ENCODE measurements around the gene NKAIN4. TPM values are rescaled to one million over a fixed set of nuclear protein-coding genes. Genes with fewer than 3 reads are reported as not detected.

NKAIN4 gene
- not detected for total RNA-seq

DNA sequence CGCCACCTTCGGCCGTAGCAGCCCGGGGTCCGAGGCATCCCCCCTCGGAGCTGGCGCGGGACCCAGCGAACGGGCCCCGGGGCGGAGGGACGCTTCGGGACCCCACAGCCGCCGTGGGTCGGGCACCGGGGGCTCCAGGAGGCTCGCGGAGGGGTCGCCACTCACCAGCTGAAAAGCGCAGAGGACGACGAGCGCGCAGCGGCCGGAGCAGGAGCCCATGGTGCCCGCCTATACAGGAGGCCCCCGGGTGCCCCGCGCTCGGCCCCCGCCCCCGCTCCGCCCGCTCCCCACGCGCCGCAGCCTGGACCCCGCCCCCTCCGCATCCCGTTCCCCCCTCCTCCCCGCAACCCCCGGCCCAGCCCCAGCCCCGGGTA, at the start of gene NKAIN4:
TSS of gene NKAIN4 (minus strand) at position 232 of the 374 bp plus-strand sequence. CDS start at position 219, 13 bp downstream.
- no peaks in the 10 kb centered on the region for H3K9me3 Mint-ChIP-seq
- peaks cover 34 to 37% of the 10 kb centered on the region in 2 donors for H3K27me3 Mint-ChIP-seq
- no peak for DNase-seq (ENCODE audit: low spot score)
- no peaks in the 10 kb centered on the region for H3K36me3 Mint-ChIP-seq
- ATAC-seq, result no peak
- no peaks in the 10 kb centered on the region for H3K4me1 Mint-ChIP-seq (ENCODE audit: low read depth in 2 of 2)
- H3K4me3 Mint-ChIP-seq, result no peak within 1 kb of the TSS
- H3K27ac Mint-ChIP-seq, result no peak within 1 kb of the TSS

- H3K36me3 Mint-ChIP-seq, result no peaks in the 10 kb centered on the region
- no peaks in the 10 kb centered on the region for H3K4me1 Mint-ChIP-seq (ENCODE audit: low read depth in 2 of 2)
- ATAC-seq (no peak), DNase-seq (ENCODE audit: low spot score) (no peak)
- H3K27ac Mint-ChIP-seq, result no peak overlapping the region
- peaks cover 4% of the 10 kb centered on the region for H3K9me3 Mint-ChIP-seq
- no peak overlapping the region for H3K4me3 Mint-ChIP-seq
- peaks cover 11 to 14% of the 10 kb centered on the region in 2 donors for H3K27me3 Mint-ChIP-seq
Observed at GRCh38 chr20:63303095-63303666, 48.9 kb upstream of the NKAIN4 start.

DNA sequence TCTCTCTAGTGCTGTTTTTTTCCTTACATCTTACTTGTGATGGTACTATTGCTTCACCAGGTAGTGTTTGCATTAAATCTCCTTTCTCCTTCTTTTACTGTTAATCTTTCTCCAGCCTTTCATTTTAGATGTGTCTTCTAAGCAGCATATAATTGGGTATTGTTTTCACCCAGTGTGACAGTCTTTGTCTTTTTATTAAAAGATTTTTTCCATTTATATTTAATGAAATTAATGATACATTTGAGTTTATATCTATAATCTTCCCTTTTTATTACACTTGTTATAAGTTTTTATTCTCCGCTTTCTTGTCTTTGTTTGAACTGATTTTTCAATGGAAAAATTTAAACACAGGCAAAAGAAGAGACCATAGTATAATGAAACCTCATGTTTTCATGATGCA, 47.4 kb upstream of the NKAIN4 start:
- ATAC-seq, result no peak
- no peaks in the 10 kb centered on the region for H3K36me3 Mint-ChIP-seq
- no peak overlapping the region for H3K27ac Mint-ChIP-seq

GRCh38 chr20:63298731-63299312, 44.6 kb upstream of the NKAIN4 start:
- H3K36me3 Mint-ChIP-seq, result no peaks in the 10 kb centered on the region
- no peak overlapping the region for H3K27ac Mint-ChIP-seq
- no peak overlapping the region for H3K4me3 Mint-ChIP-seq
- DNase-seq (ENCODE audit: low spot score), result no peak
- no peak for ATAC-seq
- H3K27me3 Mint-ChIP-seq, result peaks cover 11 to 13% of the 10 kb centered on the region in 2 donors
- H3K9me3 Mint-ChIP-seq, result peaks cover 4% of the 10 kb centered on the region
- H3K4me1 Mint-ChIP-seq (ENCODE audit: low read depth in 2 of 2), result no peaks in the 10 kb centered on the region

More for the DNA sequence above, 47.4 kb upstream of the NKAIN4 start:
- Mint-ChIP-seq H3K9me3 (peaks cover 4% of the 10 kb centered on the region), H3K27me3 (peaks cover 11 to 14% of the 10 kb centered on the region in 2 donors), H3K4me3 (no peak overlapping the region), H3K4me1 (ENCODE audit: low read depth in 2 of 2) (no peaks in the 10 kb centered on the region)
- no peak for DNase-seq (ENCODE audit: low spot score)

GRCh38 chr20:63297796-63298572, 43.7 kb upstream of the NKAIN4 start:
- Mint-ChIP-seq H3K4me3 (no peak overlapping the region), H3K9me3 (peaks cover 4% of the 10 kb centered on the region), H3K4me1 (ENCODE audit: low read depth in 2 of 2) (no peaks in the 10 kb centered on the region), H3K36me3 (no peaks in the 10 kb centered on the region), H3K27me3 (peaks cover 10 to 13% of the 10 kb centered on the region in 2 donors), H3K27ac (no peak overlapping the region)
- DNase-seq (ENCODE audit: low spot score) (no peak), ATAC-seq (no peak)

- H3K9me3 Mint-ChIP-seq, result peaks cover 4% of the 10 kb centered on the region
- no peak overlapping the region for H3K27ac Mint-ChIP-seq
- H3K4me1 Mint-ChIP-seq (ENCODE audit: low read depth in 2 of 2), result no peaks in the 10 kb centered on the region
- H3K36me3 Mint-ChIP-seq, result no peaks in the 10 kb centered on the region
- no peak overlapping the region for H3K4me3 Mint-ChIP-seq
- DNase-seq (ENCODE audit: low spot score), result no peak
- ATAC-seq, result no peak
- peaks cover 4 to 10% of the 10 kb centered on the region in 2 donors for H3K27me3 Mint-ChIP-seq
Observed at GRCh38 chr20:63297371-63297781, 43.1 kb upstream of the NKAIN4 start.

GRCh38 chr20:63296531-63297299, 42.5 kb upstream of the NKAIN4 start:
- Mint-ChIP-seq H3K9me3 (peaks cover 4% of the 10 kb centered on the region), H3K27me3 (peaks cover 4 to 10% of the 10 kb centered on the region in 2 donors), H3K36me3 (no peaks in the 10 kb centered on the region), H3K4me1 (ENCODE audit: low read depth in 2 of 2) (no peaks in the 10 kb centered on the region), H3K27ac (no peak overlapping the region), H3K4me3 (no peak overlapping the region)
- DNase-seq (ENCODE audit: low spot score) (no peak), ATAC-seq (no peak)

DNA sequence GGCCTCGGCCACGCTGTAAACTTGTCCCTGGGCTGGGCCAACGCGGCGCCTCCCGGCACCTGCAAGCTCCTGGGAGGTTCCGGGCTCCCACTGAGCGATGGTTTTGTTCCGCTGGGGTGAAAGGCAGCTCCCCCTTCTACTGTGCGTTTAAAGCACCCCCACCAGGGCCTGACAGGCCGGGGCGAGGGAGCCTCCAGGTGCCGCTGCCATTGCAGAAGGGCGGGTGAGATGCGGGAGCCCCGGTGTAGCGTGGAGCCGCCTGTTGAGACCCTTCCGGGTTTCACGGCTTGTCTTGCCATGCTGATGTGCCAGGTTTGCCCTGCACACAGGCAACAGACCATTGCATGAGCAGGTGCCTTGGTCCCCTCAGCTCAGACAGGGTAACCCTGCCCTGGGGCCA, 41.6 kb upstream of the NKAIN4 start:
- peaks cover 4 to 6% of the 10 kb centered on the region in 2 donors for H3K27me3 Mint-ChIP-seq
- H3K9me3 Mint-ChIP-seq, result no peaks in the 10 kb centered on the region
- DNase-seq (ENCODE audit: low spot score) (no peak), ATAC-seq (no peak)
- H3K27ac Mint-ChIP-seq, result no peak overlapping the region
- H3K36me3 Mint-ChIP-seq, result no peaks in the 10 kb centered on the region
- H3K4me3 Mint-ChIP-seq, result no peak overlapping the region
- no peaks in the 10 kb centered on the region for H3K4me1 Mint-ChIP-seq (ENCODE audit: low read depth in 2 of 2)

- Mint-ChIP-seq H3K36me3 (no peaks in the 10 kb centered on the region), H3K4me1 (ENCODE audit: low read depth in 2 of 2) (no peaks in the 10 kb centered on the region), H3K27ac (no peak overlapping the region), H3K4me3 (no peak overlapping the region), H3K9me3 (no peaks in the 10 kb centered on the region), H3K27me3 (peaks cover 4 to 6% of the 10 kb centered on the region in 2 donors)
- ATAC-seq (no peak), DNase-seq (ENCODE audit: low spot score) (no peak)
Observed at GRCh38 chr20:63295422-63295821, 41.2 kb upstream of the NKAIN4 start.

DNA sequence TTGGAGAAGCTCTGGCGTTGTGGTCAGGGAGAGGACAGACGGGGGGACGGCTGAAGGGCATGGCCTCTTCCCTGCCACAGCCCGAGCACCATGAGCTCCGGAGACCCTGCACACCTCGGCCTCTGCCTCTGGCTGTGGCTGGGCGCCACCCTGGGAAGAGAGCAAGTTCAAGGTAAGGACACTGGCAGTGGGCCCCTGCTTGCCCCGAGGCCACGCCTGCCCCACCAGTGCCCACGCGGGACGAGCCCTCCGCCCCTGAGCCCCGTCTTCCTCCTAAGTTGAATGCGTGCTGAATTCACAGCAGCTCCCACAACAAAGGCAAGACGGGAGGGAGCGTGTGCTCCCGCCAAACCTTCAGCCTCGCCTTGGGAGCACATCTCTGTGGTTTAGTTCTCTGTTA, 40.8 kb upstream of the NKAIN4 start:
- peaks cover 4 to 6% of the 10 kb centered on the region in 2 donors for H3K27me3 Mint-ChIP-seq
- ATAC-seq (no peak), DNase-seq (ENCODE audit: low spot score) (no peak)
- no peak overlapping the region for H3K4me3 Mint-ChIP-seq
- no peaks in the 10 kb centered on the region for H3K9me3 Mint-ChIP-seq
- H3K36me3 Mint-ChIP-seq, result no peaks in the 10 kb centered on the region
- H3K27ac Mint-ChIP-seq, result no peak overlapping the region
- H3K4me1 Mint-ChIP-seq (ENCODE audit: low read depth in 2 of 2), result no peaks in the 10 kb centered on the region

GRCh38 chr20:63294536-63294900, 40.3 kb upstream of the NKAIN4 start:
- Mint-ChIP-seq H3K4me1 (ENCODE audit: low read depth in 2 of 2) (no peaks in the 10 kb centered on the region), H3K36me3 (no peaks in the 10 kb centered on the region), H3K27me3 (peaks cover 4 to 6% of the 10 kb centered on the region in 2 donors), H3K9me3 (no peaks in the 10 kb centered on the region), H3K27ac (no peak overlapping the region), H3K4me3 (no peak overlapping the region)
- ATAC-seq, result no peak
- DNase-seq (ENCODE audit: low spot score), result no peak

DNA sequence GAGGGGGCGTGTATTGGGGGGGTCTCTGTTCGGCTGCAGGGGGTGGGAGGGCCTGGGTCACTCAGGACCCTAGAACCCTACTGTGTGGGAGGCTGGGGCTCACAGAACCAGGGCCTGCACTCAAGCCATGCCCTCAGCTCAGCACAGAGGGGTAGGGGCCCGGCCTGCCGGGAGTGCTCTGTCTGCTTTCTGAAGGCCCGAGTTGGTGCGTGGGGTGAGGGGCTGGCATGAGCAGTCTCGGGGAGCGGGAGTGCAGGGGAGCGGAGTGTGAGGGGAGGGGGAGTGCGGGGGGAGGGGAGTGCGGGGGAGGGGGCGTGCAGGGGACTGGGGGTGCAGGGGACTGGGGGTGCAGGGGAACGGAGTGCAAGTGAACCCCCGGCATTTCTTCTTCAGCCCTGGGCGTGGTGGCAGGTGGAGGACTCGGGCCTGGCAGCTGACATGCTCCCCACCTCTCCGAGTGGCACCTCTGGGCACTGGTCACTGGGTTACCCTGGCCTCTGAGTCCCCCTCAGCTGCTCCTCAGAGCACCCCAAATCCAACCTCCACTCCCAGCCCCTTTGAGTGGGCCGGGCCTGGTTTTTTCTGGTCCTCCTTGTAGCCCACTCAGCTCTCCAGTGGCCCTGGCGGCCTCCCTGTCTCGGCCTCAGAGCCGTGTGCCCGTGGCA, 39.7 kb upstream of the NKAIN4 start:
- no peaks in the 10 kb centered on the region for H3K4me1 Mint-ChIP-seq (ENCODE audit: low read depth in 2 of 2)
- H3K27ac Mint-ChIP-seq, result no peak overlapping the region
- H3K9me3 Mint-ChIP-seq, result no peaks in the 10 kb centered on the region

DNA sequence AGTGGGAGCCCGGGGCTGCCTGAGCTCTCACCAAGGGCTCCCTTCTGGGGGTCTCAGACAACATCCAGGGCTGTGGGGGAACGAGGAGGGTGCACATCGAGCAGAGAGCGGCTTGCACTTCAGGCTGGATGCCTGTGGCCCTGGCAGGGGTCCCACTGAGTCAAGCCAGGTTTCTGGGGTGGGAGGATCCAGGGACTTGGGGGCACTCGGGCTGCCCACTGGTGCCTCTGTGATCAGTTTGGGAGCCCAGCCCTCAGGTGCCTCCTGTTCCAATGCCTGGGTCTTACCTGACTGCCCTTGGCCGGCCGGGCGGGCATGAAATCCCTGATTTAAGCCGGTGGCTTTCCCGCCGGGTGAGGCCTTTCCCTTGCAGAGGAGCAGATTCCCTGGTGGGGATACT, 39.2 kb upstream of the NKAIN4 start:
- Mint-ChIP-seq H3K27me3 (peaks cover 0 to 2% of the 10 kb centered on the region in 2 donors), H3K4me1 (ENCODE audit: low read depth in 2 of 2) (no peaks in the 10 kb centered on the region), H3K9me3 (no peaks in the 10 kb centered on the region), H3K27ac (no peak overlapping the region), H3K4me3 (no peak overlapping the region), H3K36me3 (no peaks in the 10 kb centered on the region)
- no peak for ATAC-seq
- DNase-seq (ENCODE audit: low spot score), result no peak

More for the DNA sequence above, 39.7 kb upstream of the NKAIN4 start:
- ATAC-seq, result no peak
- H3K36me3 Mint-ChIP-seq, result no peaks in the 10 kb centered on the region
- peaks cover under 1 to 3% of the 10 kb centered on the region in 2 donors for H3K27me3 Mint-ChIP-seq
- DNase-seq (ENCODE audit: low spot score), result no peak
- no peak overlapping the region for H3K4me3 Mint-ChIP-seq
